H1 (cell line): Measurements from ENCODE around the gene SLC38A2. TPM values are rescaled to one million over a fixed set of nuclear protein-coding genes. Genes with fewer than 3 reads are reported as not detected.

Experiments used
- CTCF ChIA-PET: fragments of 300-600 bp; sonication (Branson Sonifier 250); formaldehyde crosslinking; loops from one replicate; lab custom pipeline; 2021; ENCODE audit not compliant: partially characterized antibody; lab: Charles Lee
- POLR2A ChIA-PET: fragments of 300-600 bp; sonication (Branson Sonifier 250); formaldehyde crosslinking; loops from one replicate; lab custom pipeline; 2021; ENCODE audit warnings: inconsistent platforms; ENCODE audit not compliant: partially characterized antibody; lab: Charles Lee
- DNase-seq, 2 experiments: peaks; one replicate each; pipeline versions ENCODE4 v3.0.0 to v3.0.0-alpha.2; 2010 to 2022; ENCODE audit warnings: low spot score in 2 of 2, low read depth in 1 of 2, mixed read lengths in 1 of 2
- FAIRE-seq: peaks from 2 replicates; lab custom pipeline; 2011; peaks lifted over from hg19 to GRCh38; lab: Jason Lieb, UNC
- H2AFZ ChIP-seq: 2 replicates; pipeline ENCODE4 v1.8.1; 2012; ENCODE audit warnings: low read length, inconsistent platforms
- H2AK5ac ChIP-seq: 2 replicates; pipeline ENCODE4 v1.6.1; 2013; ENCODE audit warnings: low read depth, low read length
- H2BK120ac ChIP-seq: replicated peaks from 2 replicates; pipeline ENCODE3; 2013; ENCODE audit warnings: low read depth, low read length, inconsistent platforms
- H2BK12ac ChIP-seq: 2 replicates; pipeline ENCODE4 v1.6.1; 2013; ENCODE audit warnings: low read depth, low read length
- H2BK15ac ChIP-seq: 2 replicates; pipeline ENCODE4 v1.6.1; 2013; ENCODE audit warnings: low read length
- H2BK20ac ChIP-seq: 2 replicates; pipeline ENCODE4 v1.6.1; 2013; ENCODE audit warnings: low read length
- H2BK5ac ChIP-seq: 2 replicates; pipeline ENCODE4 v1.6.1; 2013; ENCODE audit warnings: low read depth, low read length
- H3K14ac ChIP-seq: 2 replicates; pipeline ENCODE4 v1.6.1; 2013; ENCODE audit warnings: inconsistent platforms; ENCODE audit not compliant: insufficient read length
- H3K18ac ChIP-seq: 2 replicates; pipeline ENCODE4 v1.6.1; 2013; ENCODE audit warnings: low read length; ENCODE audit errors: extremely low read depth
- H3K23ac ChIP-seq: 2 replicates; pipeline ENCODE4 v1.6.1; 2013; ENCODE audit warnings: inconsistent platforms; ENCODE audit not compliant: insufficient read length
- H3K23me2 ChIP-seq: 2 replicates; pipeline ENCODE4 v1.6.1; 2013; ENCODE audit warnings: low read depth, low read length
- H3K27ac ChIP-seq: 2 replicates; pipeline ENCODE4 v1.6.1; 2011; ENCODE audit warnings: low read depth, low read length, inconsistent platforms
- H3K27me3 ChIP-seq, 4 experiments: replicated peaks in 1 of 4; 1 replicate in 1 of 4; 2 replicates in 3 of 4; pipeline versions ENCODE4 v1.6.1 to v1.8.1; 2011 to 2013; ENCODE audit warnings: low read length in 3 of 4, mild to moderate bottlenecking in 3 of 4, inconsistent platforms in 2 of 4, mixed read lengths in 2 of 4, moderate library complexity in 1 of 4; ENCODE audit not compliant: control insufficient read depth in 3 of 4, insufficient read depth in 3 of 4; ENCODE audit errors: extremely low read depth in 1 of 4
- H3K36me3 ChIP-seq, 4 experiments: 2 replicates each; pipeline versions ENCODE4 v1.6.1 to v1.8.1; 2011 to 2013; ENCODE audit warnings: mild to moderate bottlenecking in 4 of 4, low read length in 3 of 4, moderate library complexity in 2 of 4, control low read depth in 1 of 4, inconsistent platforms in 1 of 4; ENCODE audit not compliant: insufficient read depth in 4 of 4, control insufficient read depth in 2 of 4
- H3K4ac ChIP-seq: replicated peaks from 2 replicates; pipeline ENCODE3; 2013; ENCODE audit warnings: low read length, low read depth, mixed read lengths, inconsistent platforms; ENCODE audit not compliant: insufficient read length
- H3K4me1 ChIP-seq, 4 experiments: replicated peaks in 1 of 4; 1 replicate in 1 of 4; 2 replicates in 3 of 4; pipeline versions ENCODE4 v1.6.1 to v1.8.1; 2011 to 2013; ENCODE audit warnings: low read length in 3 of 4, inconsistent platforms in 2 of 4, mixed read lengths in 1 of 4; ENCODE audit not compliant: insufficient read depth in 4 of 4, control insufficient read depth in 3 of 4
- H3K4me2 ChIP-seq, 2 experiments: 2 replicates each; pipeline versions ENCODE4 v1.6.1 to v1.8.1; 2011 to 2013; ENCODE audit warnings: low read depth in 2 of 2, low read length in 2 of 2, control low read depth in 1 of 2, inconsistent platforms in 1 of 2, mild to moderate bottlenecking in 1 of 2; ENCODE audit not compliant: insufficient read depth in 1 of 2
- H3K4me3 ChIP-seq, 4 experiments: fragments of 200-600, 300-600 bp in 1 of 4; sonication (generic), shearing (Covaris generic), sonication (Bioruptor Twin) in 1 of 4; 2 replicates each; pipeline versions ENCODE4 v1.5.1 to v1.8.1; 2011 to 2016; ENCODE audit warnings: low read length in 4 of 4, low read depth in 3 of 4, control low read depth in 2 of 4, inconsistent platforms in 2 of 4, mild to moderate bottlenecking in 2 of 4, mixed read lengths in 1 of 4, moderate library complexity in 1 of 4; ENCODE audit not compliant: insufficient read depth in 2 of 4; ENCODE audit errors: extremely low read depth in 1 of 4
- H3K56ac ChIP-seq: replicated peaks from 2 replicates; pipeline ENCODE3; 2013; ENCODE audit warnings: low read depth, mild to moderate bottlenecking, mixed read lengths, low read length, inconsistent platforms; ENCODE audit not compliant: insufficient read length
- H3K79me1 ChIP-seq: 2 replicates; pipeline ENCODE4 v1.6.1; 2013; ENCODE audit warnings: low read depth, low read length, control low read depth
- H3K79me2 ChIP-seq, 2 experiments: 2 replicates each; pipeline versions ENCODE4 v1.6.1 to v1.8.1; 2012 to 2013; ENCODE audit warnings: low read length in 2 of 2, mild to moderate bottlenecking in 2 of 2, inconsistent platforms in 1 of 2; ENCODE audit not compliant: insufficient read depth in 2 of 2, control insufficient read depth in 1 of 2
- H3K9ac ChIP-seq, 4 experiments: replicated peaks in 1 of 4; 1 replicate in 1 of 4; 2 replicates in 3 of 4; pipeline versions ENCODE4 v1.6.1 to v1.8.1; 2011 to 2013; ENCODE audit warnings: low read depth in 3 of 4, low read length in 3 of 4, control low read depth in 2 of 4, mild to moderate bottlenecking in 2 of 4, moderate library complexity in 2 of 4, inconsistent platforms in 1 of 4; ENCODE audit errors: extremely low read depth in 1 of 4
- H3K9me3 ChIP-seq, 2 experiments: 2 replicates each; pipeline versions ENCODE4 v1.6.1 to v1.8.1; 2012 to 2013; ENCODE audit warnings: mild to moderate bottlenecking in 2 of 2, moderate library complexity in 2 of 2, control low read depth in 1 of 2, inconsistent platforms in 1 of 2, low read depth in 1 of 2, low read length in 1 of 2, mixed read lengths in 1 of 2; ENCODE audit not compliant: insufficient read depth in 2 of 2
- H4K20me1 ChIP-seq, 2 experiments: replicated peaks in 1 of 2; 2 replicates each; pipeline versions ENCODE3 to v1.8.1; 2011 to 2013; ENCODE audit warnings: inconsistent platforms in 2 of 2, low read length in 2 of 2, mild to moderate bottlenecking in 1 of 2; ENCODE audit not compliant: insufficient read depth in 2 of 2, control insufficient read depth in 1 of 2
- H4K5ac ChIP-seq: 2 replicates; pipeline ENCODE4 v1.6.1; 2013; ENCODE audit warnings: low read length, low read depth, mixed read lengths, inconsistent platforms; ENCODE audit not compliant: insufficient read length
- H4K8ac ChIP-seq: 2 replicates; pipeline ENCODE4 v1.8.0; 2013; ENCODE audit warnings: mild to moderate bottlenecking, moderate library complexity, low read length, inconsistent platforms; ENCODE audit not compliant: insufficient read depth; ENCODE audit errors: extremely low read depth
- H4K91ac ChIP-seq: replicated peaks from 2 replicates; pipeline ENCODE3; 2013; ENCODE audit warnings: low read length, mixed read lengths, inconsistent platforms; ENCODE audit not compliant: insufficient read length
- BRCA1 ChIP-seq: IDR thresholded peaks from 2 replicates; pipeline ENCODE4 v1.6.1; 2012; ENCODE audit warnings: low read depth, low read length, improper control_type of control experiment
- CTBP2 ChIP-seq: IDR thresholded peaks from 2 replicates; pipeline ENCODE4 v1.7.0; 2011; ENCODE audit warnings: borderline replicate concordance, mild to moderate bottlenecking, moderate library complexity, mixed read lengths, low read length; ENCODE audit not compliant: insufficient read depth, insufficient read length
- JUN ChIP-seq: IDR thresholded peaks from 2 replicates; pipeline ENCODE4 v1.6.1; 2011; ENCODE audit warnings: low read depth, mild to moderate bottlenecking, improper control_type of control experiment, low read length
- NRF1 ChIP-seq: IDR thresholded peaks from 2 replicates; pipeline ENCODE4 v1.6.1; 2011; ENCODE audit warnings: mild to moderate bottlenecking, low read depth, low read length, improper control_type of control experiment
- RFX5 ChIP-seq: IDR thresholded peaks from 2 replicates; pipeline ENCODE4 v1.6.1; 2011; ENCODE audit warnings: low read depth, low read length, improper control_type of control experiment, borderline replicate concordance
- RXRA ChIP-seq: IDR thresholded peaks from 2 replicates; pipeline ENCODE4 v1.6.1; 2011; ENCODE audit warnings: low read depth, mild to moderate bottlenecking, low read length, moderate library complexity; ENCODE audit not compliant: insufficient read depth
- SAP30 ChIP-seq: fragments of 300-600 bp; sonication (generic); IDR thresholded peaks from 2 replicates; pipeline ENCODE4 v1.7.1; 2012; ENCODE audit warnings: low read length, moderate library complexity, mild to moderate bottlenecking, inconsistent platforms; ENCODE audit not compliant: insufficient read depth, insufficient replicate concordance
- SIX5 ChIP-seq: IDR thresholded peaks from 2 replicates; pipeline ENCODE4 v1.6.1; 2011; ENCODE audit warnings: mild to moderate bottlenecking, low read depth, low read length
- YY1 ChIP-seq: IDR thresholded peaks from 2 replicates; pipeline ENCODE4 v1.6.1; 2011; ENCODE audit warnings: low read depth, mild to moderate bottlenecking, low read length
- WGBS, 2 experiments: shearing (Covaris generic) in 1 of 2; methylation state at CpG; one replicate each; pipeline versions ENCODE4 v1.1.6 to v1.1.7; 2013 to 2015; ENCODE audit warnings: low lambda C conversion rate in 2 of 2, mixed read lengths in 2 of 2, inconsistent platforms in 1 of 2, low coverage in 1 of 2, missing lambda C conversion rate in 1 of 2; ENCODE audit not compliant: insufficient replicate concordance in 2 of 2, insufficient coverage in 1 of 2, insufficient read length in 1 of 2; ENCODE audit errors: extremely low coverage in 1 of 2, missing lambda C conversion rate in 1 of 2; 5-methylcytosine and 5-hydroxymethylcytosine counted together
- polyA plus RNA-seq, 7 experiments: library from polyadenylated mRNA; depleted of rRNA in 3 of 7; stranded (reverse) in 5 of 7; unstranded in 2 of 7; fragments of >200 nt in 5 of 7; fragments of 200-250 nt in 2 of 7; gene quantifications; 1 replicate in 5 of 7; 2 replicates in 1 of 7; 4 replicates in 1 of 7; pipeline versions ENCODE4 v1.2.1 to v1.2.3, GENCODE V29; 2011 to 2013; ENCODE audit warnings: missing spikeins in 2 of 7, mixed read lengths in 2 of 7
- total RNA-seq: library from RNA; stranded (reverse); fragmentation: NEBNext Ultra II Directional; extraction: Animal tissue kit (Norgen Biotek cat#: 25700); gene quantifications from 2 replicates; pipeline ENCODE4 v1.2.1, GENCODE V29; 2021
- TF ChIP-seq, protein P1 (sequence below): IDR thresholded peaks from 2 replicates; pipeline ENCODE4 v1.6.1; 2011; ENCODE audit warnings: low read length, improper control_type of control experiment

The SLC38A2 gene
- total and polyA plus RNA-seq, 2 of the 8 experiments (the other 6 are each of a cell fraction or from before 2014, with no cell fraction given), result 163 to 684 TPM

DNA sequence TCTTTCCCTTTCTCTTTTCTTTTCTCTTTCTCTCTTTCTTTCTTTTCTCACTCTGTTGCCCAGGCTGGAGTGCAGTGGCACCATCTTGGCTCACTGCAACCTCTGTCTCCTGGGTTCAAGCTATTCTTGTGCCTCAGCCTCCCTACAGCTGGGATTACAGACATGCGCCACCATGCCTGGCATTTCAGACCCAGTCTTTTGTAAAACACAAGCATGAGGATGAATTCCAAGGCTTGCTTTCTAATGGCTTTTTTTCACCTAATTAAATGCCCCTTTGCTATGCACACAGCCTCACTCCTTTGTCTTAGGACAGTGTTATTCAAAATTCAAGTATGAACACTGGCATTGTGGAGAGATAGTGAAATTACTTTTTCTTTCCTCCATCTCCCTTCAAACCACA lies 6.0 kb upstream of the SLC38A2 start:
- no peaks in the 10 kb centered on the region for H4K20me1 ChIP-seq
- H3K4ac ChIP-seq, result no peak overlapping the region
- no peak overlapping the region for H2BK15ac ChIP-seq
- H3K36me3 ChIP-seq, result no peaks in the 10 kb centered on the region
- WGBS, 2 experiments, result 57% methylated on average over 1 of the region's 1 CpG; no CpG with 5 or more reads in 1 of the 2 experiments
- no peak overlapping the region for H3K56ac ChIP-seq
- H3K4me1 ChIP-seq, result peaks cover 9 to 19% (median 16%) of the 10 kb centered on the region in 4 experiments; a peak in 6 of 7 replicates
- CTCF ChIA-PET, result interaction anchor here (1.3 to 2.1 kb wide), 2 partner anchors 128 to 298 kb away, joined by 4 to 5 read pairs; no protein-coding TSS in a partner anchor
- H4K91ac ChIP-seq, result peak overlapping the region; percentile 61
- H2BK5ac ChIP-seq, result no peak overlapping the region
- FAIRE-seq (no peak), DNase-seq (no peak)
- POLR2A ChIA-PET, result interaction anchor here (1.9 to 15.4 kb wide), 3 partner anchors 11 to 109 kb away, joined by 5 to 233 read pairs (median 55); partner anchors contain the start of genes SLC38A1 and SLC38A2
- peaks cover 5% of the 10 kb centered on the region; the same call in 1 of the 2 replicates for H3K23me2 ChIP-seq
- no peak overlapping the region for H2BK20ac ChIP-seq
- H3K27me3 ChIP-seq, result no peaks in the 10 kb centered on the region
- no peak overlapping the region for H3K9ac ChIP-seq
- H4K8ac ChIP-seq, result no peak overlapping the region
- no peak overlapping the region for H3K4me3 ChIP-seq
- 0 out of 2 replicates have a peak overlapping the region, but pooled peaks have one; percentile 18 for H2AFZ ChIP-seq
- no peak overlapping the region for H2BK12ac ChIP-seq
- no peak overlapping the region for H3K4me2 ChIP-seq
- no peak overlapping the region for H2BK120ac ChIP-seq
- no peak overlapping the region for H3K23ac ChIP-seq
- no peak overlapping the region for H3K14ac ChIP-seq
- H3K79me1 ChIP-seq, result no peaks in the 10 kb centered on the region
- no peak overlapping the region for H3K27ac ChIP-seq
- no peak overlapping the region for H4K5ac ChIP-seq
- H3K9me3 ChIP-seq, result peaks cover 0 to 3% of the 10 kb centered on the region in 2 experiments; a peak in 1 of 4 replicates
- no peak overlapping the region for H3K18ac ChIP-seq
- H2AK5ac ChIP-seq, result no peak overlapping the region
- no peaks in the 10 kb centered on the region for H3K79me2 ChIP-seq
- TF ChIP-seq, protein P1, sequence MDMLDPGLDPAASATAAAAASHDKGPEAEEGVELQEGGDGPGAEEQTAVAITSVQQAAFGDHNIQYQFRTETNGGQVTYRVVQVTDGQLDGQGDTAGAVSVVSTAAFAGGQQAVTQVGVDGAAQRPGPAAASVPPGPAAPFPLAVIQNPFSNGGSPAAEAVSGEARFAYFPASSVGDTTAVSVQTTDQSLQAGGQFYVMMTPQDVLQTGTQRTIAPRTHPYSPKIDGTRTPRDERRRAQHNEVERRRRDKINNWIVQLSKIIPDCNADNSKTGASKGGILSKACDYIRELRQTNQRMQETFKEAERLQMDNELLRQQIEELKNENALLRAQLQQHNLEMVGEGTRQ, result no peak
- no peak for TF ChIP-seq BRCA1
- no peak for TF ChIP-seq RXRA
- no peak for TF ChIP-seq CTBP2
- no peak for TF ChIP-seq SAP30
- TF ChIP-seq SIX5, result no peak
- TF ChIP-seq YY1, result no peak
- no peak for TF ChIP-seq JUN
- no peak for TF ChIP-seq NRF1
- TF ChIP-seq RFX5, result no peak
